ENCODE data around the gene ERF.

DNA sequence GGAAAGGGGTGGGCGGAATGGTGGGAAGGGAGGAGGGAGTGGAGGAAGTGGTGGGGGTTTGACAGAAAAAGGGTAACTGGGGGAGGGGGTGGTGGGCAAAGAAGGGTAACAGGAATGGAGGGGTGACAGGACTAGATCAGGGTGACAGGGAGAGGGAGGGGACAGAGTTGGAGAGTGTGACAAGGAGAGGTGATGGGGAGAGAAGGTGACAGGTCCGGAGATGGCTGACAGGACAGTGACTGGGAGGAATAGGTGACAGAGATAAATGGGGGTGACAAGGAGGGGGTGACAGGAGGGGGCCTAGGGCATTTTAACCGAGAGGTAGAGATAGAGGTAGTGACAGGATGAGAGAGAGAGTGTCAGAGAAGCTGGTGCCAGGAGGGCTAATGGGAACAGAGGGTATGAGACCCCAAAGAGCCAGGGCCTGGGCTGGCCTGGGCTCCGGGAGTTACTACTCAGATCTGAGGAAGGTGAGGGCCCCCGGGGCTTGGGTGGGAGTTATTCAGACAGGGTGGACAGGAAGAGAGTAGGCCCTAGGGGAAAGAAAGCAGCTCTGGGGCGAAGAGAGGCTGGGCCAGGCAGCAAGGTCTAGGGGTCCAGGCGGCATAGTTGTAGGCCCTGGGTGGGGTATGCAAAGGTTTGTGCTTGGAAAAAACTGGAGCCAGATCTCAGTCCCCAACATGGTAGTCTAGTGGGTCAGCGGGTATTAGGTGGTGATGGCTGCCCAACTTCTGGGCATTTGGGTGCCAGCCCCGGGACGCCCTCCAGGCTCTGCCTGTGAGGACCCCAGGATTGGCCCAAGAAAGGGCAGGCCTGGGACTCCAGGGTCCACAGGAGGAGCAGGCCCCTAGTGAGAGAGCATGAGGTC lies 14.8 kb upstream of the ERF start:
- TF ChIP-seq, protein P1, sequence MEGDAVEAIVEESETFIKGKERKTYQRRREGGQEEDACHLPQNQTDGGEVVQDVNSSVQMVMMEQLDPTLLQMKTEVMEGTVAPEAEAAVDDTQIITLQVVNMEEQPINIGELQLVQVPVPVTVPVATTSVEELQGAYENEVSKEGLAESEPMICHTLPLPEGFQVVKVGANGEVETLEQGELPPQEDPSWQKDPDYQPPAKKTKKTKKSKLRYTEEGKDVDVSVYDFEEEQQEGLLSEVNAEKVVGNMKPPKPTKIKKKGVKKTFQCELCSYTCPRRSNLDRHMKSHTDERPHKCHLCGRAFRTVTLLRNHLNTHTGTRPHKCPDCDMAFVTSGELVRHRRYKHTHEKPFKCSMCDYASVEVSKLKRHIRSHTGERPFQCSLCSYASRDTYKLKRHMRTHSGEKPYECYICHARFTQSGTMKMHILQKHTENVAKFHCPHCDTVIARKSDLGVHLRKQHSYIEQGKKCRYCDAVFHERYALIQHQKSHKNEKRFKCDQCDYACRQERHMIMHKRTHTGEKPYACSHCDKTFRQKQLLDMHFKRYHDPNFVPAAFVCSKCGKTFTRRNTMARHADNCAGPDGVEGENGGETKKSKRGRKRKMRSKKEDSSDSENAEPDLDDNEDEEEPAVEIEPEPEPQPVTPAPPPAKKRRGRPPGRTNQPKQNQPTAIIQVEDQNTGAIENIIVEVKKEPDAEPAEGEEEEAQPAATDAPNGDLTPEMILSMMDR (conservative IDR thresholded peaks at IDR 0.05), result no peak
- no peak for TF ChIP-seq ZFX (IDR thresholded peaks at IDR 0.05)
